HG03457 (cell line): ENCODE results near the gene ACAP2.
"Not testable (repeated sequence)": the region's sequence is repeated elsewhere in the genome, so short reads cannot be mapped to it uniquely, and the experiment has no call there.

Experiments used
- ATAC-seq: cut with Tn5 transposase; IDR thresholded peaks from one replicate; pipeline ENCODE4 v1.9.1; 2021; ENCODE audit warnings: moderate number of reproducible peaks; ENCODE audit not compliant: unreplicated experiment

Gene ACAP2, protein sequence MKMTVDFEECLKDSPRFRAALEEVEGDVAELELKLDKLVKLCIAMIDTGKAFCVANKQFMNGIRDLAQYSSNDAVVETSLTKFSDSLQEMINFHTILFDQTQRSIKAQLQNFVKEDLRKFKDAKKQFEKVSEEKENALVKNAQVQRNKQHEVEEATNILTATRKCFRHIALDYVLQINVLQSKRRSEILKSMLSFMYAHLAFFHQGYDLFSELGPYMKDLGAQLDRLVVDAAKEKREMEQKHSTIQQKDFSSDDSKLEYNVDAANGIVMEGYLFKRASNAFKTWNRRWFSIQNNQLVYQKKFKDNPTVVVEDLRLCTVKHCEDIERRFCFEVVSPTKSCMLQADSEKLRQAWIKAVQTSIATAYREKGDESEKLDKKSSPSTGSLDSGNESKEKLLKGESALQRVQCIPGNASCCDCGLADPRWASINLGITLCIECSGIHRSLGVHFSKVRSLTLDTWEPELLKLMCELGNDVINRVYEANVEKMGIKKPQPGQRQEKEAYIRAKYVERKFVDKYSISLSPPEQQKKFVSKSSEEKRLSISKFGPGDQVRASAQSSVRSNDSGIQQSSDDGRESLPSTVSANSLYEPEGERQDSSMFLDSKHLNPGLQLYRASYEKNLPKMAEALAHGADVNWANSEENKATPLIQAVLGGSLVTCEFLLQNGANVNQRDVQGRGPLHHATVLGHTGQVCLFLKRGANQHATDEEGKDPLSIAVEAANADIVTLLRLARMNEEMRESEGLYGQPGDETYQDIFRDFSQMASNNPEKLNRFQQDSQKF

GRCh38 chr3:195442573-195443390 lies at the start of gene ACAP2:
Gene ACAP2 (minus strand): TSS chr3:195443020. CDS start chr3:195442847, 173 bp downstream.
- peak; percentile 89 for ATAC-seq

GRCh38 chr3:195475614-195476013 lies 32.8 kb upstream of the ACAP2 start:
- no peak for ATAC-seq

DNA sequence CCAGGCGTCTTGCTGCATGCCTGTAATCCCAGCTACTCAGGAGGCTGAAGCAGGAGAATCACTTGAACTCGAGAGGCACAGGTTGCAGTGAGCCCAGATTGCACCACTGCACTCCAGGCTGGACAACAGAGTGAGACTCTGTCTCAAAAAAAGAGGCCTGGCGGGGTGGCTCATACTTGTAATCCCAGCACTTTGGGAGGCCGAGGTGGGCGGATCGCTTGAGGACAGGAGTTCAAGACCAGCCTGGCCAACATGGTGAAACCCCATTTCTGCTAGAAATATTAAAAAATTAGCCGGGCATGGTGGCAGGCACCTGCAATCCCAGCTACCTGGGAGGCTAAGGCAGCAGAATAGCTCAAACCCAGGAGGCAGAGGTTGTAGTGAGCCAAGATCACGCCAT lies 32.3 kb upstream of the ACAP2 start:
- not testable (repeated sequence) for ATAC-seq

DNA sequence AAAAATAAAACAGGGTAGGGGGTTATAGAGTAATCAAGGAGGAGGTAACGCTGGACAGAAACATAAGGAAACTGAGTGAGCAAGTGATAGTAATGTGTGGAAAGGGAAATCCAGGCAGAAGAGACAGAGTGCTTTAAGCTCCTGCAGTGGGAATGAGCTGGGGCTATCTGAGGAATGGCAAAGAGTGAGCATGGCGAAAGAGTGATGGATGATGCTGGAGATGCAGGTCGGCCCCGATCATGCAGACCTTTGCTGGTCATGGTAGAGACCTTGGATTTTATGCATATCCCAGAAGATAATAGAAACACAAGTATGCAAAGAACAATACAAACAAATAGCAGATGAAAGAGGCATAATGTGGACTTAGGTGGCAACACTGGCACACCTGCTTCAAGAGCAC lies 26.0 kb upstream of the ACAP2 start:
- ATAC-seq: no peak

DNA sequence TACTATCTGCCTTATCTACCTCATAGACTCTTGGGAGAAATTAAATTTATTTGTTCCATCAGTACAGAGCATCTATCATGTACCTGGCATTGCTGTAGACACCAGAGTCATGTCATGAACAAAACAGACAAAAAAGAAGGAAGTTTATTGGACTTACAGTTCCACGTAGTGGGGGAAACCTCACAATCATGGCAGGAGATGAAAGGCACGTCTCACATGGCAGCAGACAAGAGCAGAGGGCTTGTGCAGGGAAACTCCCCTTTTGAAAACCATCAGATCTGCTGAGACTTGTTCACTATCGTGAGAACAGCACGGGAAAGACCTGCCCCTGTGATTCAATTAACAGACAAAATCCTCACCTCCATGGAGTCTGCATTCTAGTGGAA lies 25.6 kb upstream of the ACAP2 start:
- ATAC-seq: no peak

GRCh38 chr3:195467641-195468390 lies 25.0 kb upstream of the ACAP2 start:
- no peak for ATAC-seq

DNA sequence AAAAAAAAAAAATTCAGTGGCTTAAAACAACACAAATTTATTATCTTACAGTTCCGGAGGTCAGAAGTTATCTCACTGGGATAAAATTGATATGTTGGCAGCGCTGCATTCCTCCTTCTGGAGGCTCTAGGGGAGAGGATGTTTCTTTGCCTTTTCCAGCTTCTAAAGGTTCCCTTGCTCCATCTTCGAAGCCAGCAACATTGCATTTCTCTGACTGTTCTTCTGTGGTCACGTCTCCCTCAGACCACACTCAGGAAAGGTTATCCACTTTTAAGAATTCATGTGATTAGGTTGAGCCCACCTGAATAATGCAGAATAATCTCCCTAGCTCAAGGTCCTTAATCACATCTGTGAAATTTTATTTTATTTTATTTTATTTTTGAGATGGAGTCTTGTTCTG lies 23.4 kb upstream of the ACAP2 start:
- ATAC-seq: no peak

GRCh38 chr3:195462922-195463321 lies 20.1 kb upstream of the ACAP2 start:
- ATAC-seq: not testable (repeated sequence)

GRCh38 chr3:195462308-195462610 lies 19.4 kb upstream of the ACAP2 start:
- ATAC-seq: no peak

DNA sequence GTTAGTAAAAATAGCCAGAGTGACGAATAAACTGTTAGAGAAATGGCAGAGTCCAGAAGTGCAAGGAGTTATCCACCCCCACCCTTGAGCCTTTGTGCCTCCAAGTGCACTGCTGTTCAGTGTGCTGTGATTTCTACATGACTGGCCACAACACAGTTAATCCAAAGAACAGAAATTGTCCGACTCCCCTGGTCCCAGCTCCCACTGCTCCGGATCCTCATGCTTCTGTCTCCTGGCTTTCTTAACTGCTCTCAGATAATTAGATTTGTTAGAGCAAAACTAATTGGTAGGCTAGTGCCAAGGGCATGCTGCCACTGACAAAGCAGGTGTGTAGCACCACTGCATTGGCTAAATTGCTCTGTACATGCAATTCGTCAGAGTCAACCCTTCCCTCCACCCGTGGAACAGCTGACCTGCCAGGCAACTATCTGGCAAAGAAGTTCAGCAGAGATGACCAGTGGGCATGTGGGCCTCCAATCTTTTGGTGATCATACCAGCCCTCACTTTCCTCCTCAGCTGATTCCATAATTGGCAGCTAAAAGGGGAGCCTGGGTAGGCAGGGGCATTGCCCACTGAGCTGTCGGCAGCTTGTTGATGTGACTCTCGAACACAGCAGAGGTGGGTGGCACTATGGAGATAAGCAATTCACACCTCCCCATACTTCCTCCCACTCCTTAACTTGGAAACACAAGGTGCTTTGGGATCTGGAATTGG lies 18.9 kb upstream of the ACAP2 start:
- no peak for ATAC-seq

GRCh38 chr3:195460091-195460713 lies 17.4 kb upstream of the ACAP2 start:
- no peak for ATAC-seq

DNA sequence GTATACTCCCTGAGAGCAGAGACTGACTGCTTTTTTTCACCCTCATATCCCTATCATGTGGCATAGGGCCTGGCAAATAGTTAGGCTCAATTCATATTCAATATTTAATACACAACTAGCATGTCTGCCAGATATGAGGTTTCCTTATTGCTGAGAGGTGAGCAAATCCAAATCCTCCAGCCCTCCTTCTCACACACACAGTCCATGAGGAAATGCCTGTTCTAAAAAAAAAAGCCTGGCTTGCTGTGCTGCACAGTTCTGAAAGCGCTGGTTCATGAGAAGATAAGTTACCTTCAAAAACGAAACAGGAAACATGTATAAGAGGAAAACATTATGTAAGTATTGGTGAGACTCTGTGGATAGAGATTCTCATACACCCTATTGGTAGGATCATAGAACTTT lies 15.5 kb upstream of the ACAP2 start:
- no peak for ATAC-seq

- no peak for ATAC-seq
Measured at GRCh38 chr3:195455789-195456188, 13.0 kb upstream of the ACAP2 start.

DNA sequence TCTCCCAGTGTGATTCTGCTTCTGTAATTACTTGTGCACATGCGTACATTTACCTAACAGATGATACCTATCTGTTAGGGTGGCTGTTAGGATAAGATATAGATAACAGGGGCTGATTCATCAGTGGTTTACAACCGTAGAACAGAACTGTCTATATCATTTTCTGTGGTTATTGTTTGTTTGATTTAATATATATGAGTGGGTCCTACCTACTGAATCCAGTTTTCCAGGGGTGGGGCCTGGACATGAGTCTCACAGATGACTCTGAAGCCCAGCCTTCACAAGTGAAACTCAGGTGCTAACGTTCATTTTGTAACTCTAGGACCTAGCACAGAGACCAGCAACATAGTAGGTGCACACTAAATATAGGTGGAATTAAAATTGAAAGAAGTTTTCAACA lies 10.4 kb upstream of the ACAP2 start:
- ATAC-seq: no peak

GRCh38 chr3:195451373-195452015 lies 8.7 kb upstream of the ACAP2 start:
- ATAC-seq: no peak

- ATAC-seq: no peak
Measured at GRCh38 chr3:195450731-195451229, 8.0 kb upstream of the ACAP2 start.

DNA sequence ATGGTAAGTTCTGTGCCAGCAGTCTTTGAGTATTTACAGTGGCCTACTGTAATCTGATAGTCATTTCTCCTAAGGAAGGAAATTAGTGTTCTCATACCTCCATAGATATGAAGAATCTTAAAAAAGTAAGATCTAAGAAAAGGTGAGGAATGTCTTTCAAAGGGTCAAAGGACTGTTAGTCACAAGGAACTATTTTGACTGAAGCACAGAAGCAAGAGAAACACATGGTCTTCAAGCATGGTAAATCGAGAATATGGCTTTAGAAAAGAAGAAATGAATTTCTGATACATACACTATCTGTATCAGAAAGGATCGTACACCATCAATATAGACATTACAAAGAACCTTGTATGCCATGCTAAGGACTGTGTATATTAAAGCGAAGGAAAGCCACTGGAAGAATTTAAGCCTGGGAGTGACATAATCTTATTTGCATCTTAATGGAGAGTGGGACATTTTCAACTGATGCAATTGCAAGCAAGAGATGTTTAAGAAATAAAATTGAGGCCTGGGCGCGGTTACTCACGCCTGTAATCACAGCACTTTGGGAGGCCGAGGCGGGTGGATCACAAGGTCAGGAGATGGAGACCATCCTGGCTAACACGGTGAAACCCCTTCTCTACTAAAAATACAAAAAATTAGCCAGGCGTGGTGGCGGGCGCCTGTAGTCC lies 5.5 kb upstream of the ACAP2 start:
- ATAC-seq: no peak

GRCh38 chr3:195447201-195447600 lies 4.4 kb upstream of the ACAP2 start:
- ATAC-seq: no peak

GRCh38 chr3:195446359-195446758 lies 3.5 kb upstream of the ACAP2 start:
- no peak for ATAC-seq
